BE2C (cell line): ENCODE results near the gene VPS26B.

Experiments
- DNase-seq: peaks from one replicate; pipeline ENCODE4 v3.0.0-alpha.2; 2020
- H3K27me3 ChIP-seq: fragments of 250-450 bp; sonication (Bioruptor Pico); 2 replicates; pipeline ENCODE4 v1.5.1; 2020; ENCODE audit warnings: mild to moderate bottlenecking
- H3K36me3 ChIP-seq: fragments of 250-450 bp; sonication (Bioruptor Pico); 2 replicates; pipeline ENCODE4 v1.5.1; 2020; ENCODE audit warnings: mild to moderate bottlenecking
- H3K4me1 ChIP-seq: fragments of 250-450 bp; sonication (Bioruptor Pico); 2 replicates; pipeline ENCODE4 v1.5.1; 2020
- H3K4me3 ChIP-seq: 2 replicates; pipeline ENCODE4 v1.5.1; 2011; ENCODE audit warnings: low read depth, low read length
- H3K9me3 ChIP-seq: fragments of 250-450 bp; sonication (Bioruptor Pico); 2 replicates; pipeline ENCODE4 v1.5.1; 2020
- CTCF ChIP-seq: IDR thresholded peaks from 2 replicates; pipeline ENCODE4 v1.5.1; 2012; ENCODE audit warnings: mild to moderate bottlenecking, low read depth, low read length

The VPS26B gene

GRCh38 chr11:134272381-134273316, 48.2 kb downstream of the VPS26B start:
- peaks cover 63% of the 10 kb centered on the region for H3K27me3 ChIP-seq
- no peak for DNase-seq
- no peak overlapping the region for H3K4me3 ChIP-seq
- no peaks in the 10 kb centered on the region for H3K36me3 ChIP-seq
- no peak for TF ChIP-seq CTCF
- no peaks in the 10 kb centered on the region for H3K9me3 ChIP-seq
- H3K4me1 ChIP-seq = no peaks in the 10 kb centered on the region

- DNase-seq = no peak
- Histone ChIP-seq H3K36me3 (no peaks in the 10 kb centered on the region), H3K4me1 (no peaks in the 10 kb centered on the region), H3K27me3 (peaks cover 70% of the 10 kb centered on the region), H3K4me3 (no peak overlapping the region), H3K9me3 (no peaks in the 10 kb centered on the region)
- TF ChIP-seq CTCF = no peak
Observed at GRCh38 chr11:134273317-134273712, 48.8 kb downstream of the VPS26B start.

- no peaks in the 10 kb centered on the region for H3K4me1 ChIP-seq
- H3K27me3 ChIP-seq = peaks cover 83% of the 10 kb centered on the region
- no peaks in the 10 kb centered on the region for H3K36me3 ChIP-seq
- no peaks in the 10 kb centered on the region for H3K9me3 ChIP-seq
- no peak for DNase-seq
- no peak overlapping the region for H3K4me3 ChIP-seq
- no peak for TF ChIP-seq CTCF
Observed at GRCh38 chr11:134275188-134275533, 50.7 kb downstream of the VPS26B start.

- peak; percentile 25; the same call in 1 of the 2 replicates for TF ChIP-seq CTCF
- Histone ChIP-seq H3K36me3 (no peaks in the 10 kb centered on the region), H3K4me3 (no peak within 1 kb of the TSS; the same call in 1 of the 2 replicates), H3K27me3 (peaks cover 89% of the 10 kb centered on the region), H3K9me3 (no peaks in the 10 kb centered on the region), H3K4me1 (no peaks in the 10 kb centered on the region)
- peak; percentile 28 for DNase-seq
Observed at GRCh38 chr11:134275534-134276395, 51.3 kb downstream of the VPS26B start, which contains the start of gene GLB1L3. TSS of gene GLB1L3 (plus strand) at chr11:134276379. CDS start at chr11:134276741, 362 bp downstream.

GRCh38 chr11:134276396-134277182, 52.1 kb downstream of the VPS26B start:
- Histone ChIP-seq H3K27me3 (peaks cover 89% of the 10 kb centered on the region), H3K4me1 (no peaks in the 10 kb centered on the region), H3K36me3 (no peaks in the 10 kb centered on the region), H3K9me3 (no peaks in the 10 kb centered on the region), H3K4me3 (no peak overlapping the region; the same call in 1 of the 2 replicates)
- DNase-seq = no peak
- no peak for TF ChIP-seq CTCF
